GM23248 (cell line): ENCODE measurements around the gene RASAL2. TPM values are rescaled to one million over a fixed set of nuclear protein-coding genes. Genes with fewer than 3 reads are reported as not detected.
"Not testable (repeated sequence)": the region's sequence is repeated elsewhere in the genome, so short reads cannot be mapped to it uniquely, and the experiment has no call there.

ENCODE experiments used
- DNase-seq: peaks from one replicate; pipeline ENCODE4 v3.0.0-alpha.2; 2015
- H2AFZ ChIP-seq: fragments of 200-600 bp; sonication (generic); 2 replicates; pipeline ENCODE4 v1.6.1; 2016; ENCODE audit warnings: antibody characterized with exemption
- H3F3A ChIP-seq: fragments of 200-600 bp; sonication (generic); 2 replicates; pipeline ENCODE4 v1.6.1; 2016; ENCODE audit warnings: mild to moderate bottlenecking, antibody characterized with exemption, mixed run types; ENCODE audit not compliant: insufficient read depth
- H3K27ac ChIP-seq: fragments of 200-600 bp; sonication (generic); 2 replicates; pipeline ENCODE4 v1.5.1; 2016; ENCODE audit warnings: mild to moderate bottlenecking
- H3K27me3 ChIP-seq: fragments of 200-600 bp; sonication (generic); replicated peaks from 2 replicates; pipeline ENCODE4 v1.6.1; 2016; ENCODE audit warnings: mild to moderate bottlenecking; ENCODE audit not compliant: insufficient read depth
- H3K36me3 ChIP-seq: fragments of 200-600 bp; sonication (generic); 2 replicates; pipeline ENCODE4 v1.6.1; 2016; ENCODE audit warnings: low read depth, mild to moderate bottlenecking
- H3K4me1 ChIP-seq: fragments of 200-600 bp; sonication (generic); 2 replicates; pipeline ENCODE4 v1.6.1; 2016; ENCODE audit warnings: mild to moderate bottlenecking; ENCODE audit not compliant: insufficient read depth
- H3K4me2 ChIP-seq: fragments of 200-600 bp; sonication (generic); one replicate; pipeline ENCODE4 v1.6.1; 2016; ENCODE audit warnings: mild to moderate bottlenecking; ENCODE audit not compliant: unreplicated experiment
- H3K4me3 ChIP-seq: fragments of 200-600 bp; sonication (generic); 2 replicates; pipeline ENCODE4 v1.5.1; 2016; ENCODE audit warnings: mild to moderate bottlenecking
- H3K79me2 ChIP-seq: fragments of 200-600 bp; sonication (generic); 2 replicates; pipeline ENCODE4 v1.6.1; 2016; ENCODE audit warnings: mild to moderate bottlenecking; ENCODE audit not compliant: insufficient read depth
- H3K9ac ChIP-seq: fragments of 200-600 bp; sonication (generic); 2 replicates; pipeline ENCODE4 v1.6.1; 2016; ENCODE audit warnings: mild to moderate bottlenecking
- H3K9me2 ChIP-seq: fragments of 200-600 bp; sonication (generic); 2 replicates; pipeline ENCODE4 v1.6.1; 2016; ENCODE audit warnings: mixed run types, mild to moderate bottlenecking, moderate library complexity; ENCODE audit not compliant: insufficient read depth
- H3K9me3 ChIP-seq: fragments of 200-600 bp; sonication (generic); one replicate; pipeline ENCODE4 v1.6.1; 2017; ENCODE audit warnings: low read depth
- H4K20me1 ChIP-seq: fragments of 200-600 bp; sonication (generic); 2 replicates; pipeline ENCODE4 v1.6.0; 2016; ENCODE audit not compliant: insufficient read depth
- EZH2 ChIP-seq: fragments of 200-600 bp; sonication (generic); IDR thresholded peaks from 2 replicates; pipeline ENCODE4 v1.6.1; 2018; ENCODE audit warnings: antibody characterized with exemption, mild to moderate bottlenecking; ENCODE audit not compliant: insufficient read depth, poor library complexity, severe bottlenecking
- EZH2phosphoT487 ChIP-seq: fragments of 200-600 bp; sonication (generic); IDR thresholded peaks from 2 replicates; pipeline ENCODE4 v1.6.1; 2018; ENCODE audit warnings: antibody characterized with exemption, moderate library complexity, mild to moderate bottlenecking, low read depth; ENCODE audit not compliant: insufficient read depth
- WGBS, 2 experiments: methylation state at CpG; one replicate each; pipeline ENCODE4 v1.1.6; 2015 to 2017; ENCODE audit warnings: low lambda C conversion rate in 2 of 2, low coverage in 1 of 2; ENCODE audit errors: missing lambda C conversion rate in 2 of 2; 5-methylcytosine and 5-hydroxymethylcytosine counted together
- in situ Hi-C: fragments of 300-500 bp; cut with MboI; formaldehyde crosslinking; loops from 2 replicates; pipeline ENCODE4 v1.15.0; 2020
- polyA plus RNA-seq: library from polyadenylated mRNA; unstranded; fragments of >200 nt; fragmentation: Nextera tagmentation; extraction: Ambion mirVana; gene quantifications from 2 replicates; pipeline ENCODE4 v1.2.1, GENCODE V29; 2016
- total RNA-seq: library from RNA; depleted of rRNA; stranded (reverse); fragments of >200 nt; shearing (Covaris generic); gene quantifications from 2 replicates; pipeline ENCODE4 v1.2.3, GENCODE V29; 2014

The RASAL2 gene
- total and polyA plus RNA-seq, 2 experiments from 2014 or later = 10.1 to 23.1 TPM

GRCh38 chr1:178076607-178077006, 17.3 kb upstream of the RASAL2 start:
- H3F3A ChIP-seq = no peaks in the 10 kb centered on the region
- H3K4me3 ChIP-seq = no peak overlapping the region
- H3K4me2 ChIP-seq = no peak overlapping the region
- no peaks in the 10 kb centered on the region for H3K27me3 ChIP-seq
- H3K9ac ChIP-seq = no peak overlapping the region
- H3K27ac ChIP-seq = no peak overlapping the region
- no peaks in the 10 kb centered on the region for H4K20me1 ChIP-seq
- H3K9me2 ChIP-seq = no peaks in the 10 kb centered on the region
- TF ChIP-seq EZH2 = no peak
- no peak for TF ChIP-seq EZH2phosphoT487
- no peaks in the 10 kb centered on the region for H3K4me1 ChIP-seq
- H3K79me2 ChIP-seq = no peaks in the 10 kb centered on the region
- H3K9me3 ChIP-seq = no peaks in the 10 kb centered on the region
- WGBS, 2 experiments = 71 to 75% methylated on average over 2 of the region's 2 CpGs
- in situ Hi-C loops = no loop called here
- H2AFZ ChIP-seq = no peak overlapping the region
- H3K36me3 ChIP-seq = no peaks in the 10 kb centered on the region
- no peak for DNase-seq

DNA sequence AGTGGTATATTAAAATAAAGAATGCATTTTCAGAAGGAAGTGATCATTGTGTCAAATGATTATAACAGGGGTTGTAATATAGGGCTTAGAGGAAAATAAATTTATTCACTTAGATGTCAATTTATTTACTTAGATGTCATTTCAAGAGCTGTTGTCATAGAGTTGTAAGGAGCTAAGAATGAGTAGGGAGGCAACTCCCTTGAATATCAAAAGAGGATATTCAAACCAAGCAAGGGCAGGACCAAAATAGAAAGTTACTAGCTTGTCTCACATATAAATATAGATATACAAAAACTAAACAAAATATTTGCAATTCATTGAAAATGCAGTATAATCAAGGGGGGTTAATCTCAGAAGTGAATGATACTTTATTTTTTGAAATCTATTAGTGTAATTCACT, 16.0 kb upstream of the RASAL2 start:
- Histone ChIP-seq H3F3A (no peaks in the 10 kb centered on the region), H3K36me3 (no peaks in the 10 kb centered on the region), H3K27ac (no peak overlapping the region), H3K9me2 (no peaks in the 10 kb centered on the region), H3K9ac (no peak overlapping the region), H4K20me1 (no peaks in the 10 kb centered on the region), H3K27me3 (no peaks in the 10 kb centered on the region), H3K9me3 (no peaks in the 10 kb centered on the region), H3K4me1 (no peaks in the 10 kb centered on the region), H3K79me2 (no peaks in the 10 kb centered on the region), H3K4me3 (no peak overlapping the region), H2AFZ (no peak overlapping the region), H3K4me2 (no peak overlapping the region)
- in situ Hi-C loops = no loop called here
- no peak for DNase-seq
- TF ChIP-seq EZH2 (no peak), EZH2phosphoT487 (no peak)

DNA sequence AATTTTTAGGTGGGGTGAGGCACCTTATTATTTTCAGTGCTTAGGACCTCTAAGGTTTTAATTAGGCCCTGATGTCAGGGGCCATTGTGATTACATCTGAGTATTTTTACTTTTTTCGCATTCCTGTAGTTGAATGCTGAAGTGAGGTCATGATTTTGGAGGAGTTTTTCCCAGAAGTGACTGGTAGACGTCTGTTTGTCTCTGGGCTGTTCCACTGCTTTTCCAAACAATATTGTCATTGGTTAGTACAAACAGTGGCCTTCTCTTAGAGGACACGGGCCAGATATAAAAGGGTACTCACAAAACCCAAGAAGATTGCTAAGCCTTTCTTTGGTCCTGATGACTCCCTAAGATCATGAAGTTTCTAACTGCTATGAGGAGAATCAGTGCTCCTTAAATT, 7.6 kb upstream of the RASAL2 start:
- peak overlapping the region; percentile 29 for H3K9ac ChIP-seq
- H3K4me2 ChIP-seq = peak overlapping the region; percentile 54

DNA sequence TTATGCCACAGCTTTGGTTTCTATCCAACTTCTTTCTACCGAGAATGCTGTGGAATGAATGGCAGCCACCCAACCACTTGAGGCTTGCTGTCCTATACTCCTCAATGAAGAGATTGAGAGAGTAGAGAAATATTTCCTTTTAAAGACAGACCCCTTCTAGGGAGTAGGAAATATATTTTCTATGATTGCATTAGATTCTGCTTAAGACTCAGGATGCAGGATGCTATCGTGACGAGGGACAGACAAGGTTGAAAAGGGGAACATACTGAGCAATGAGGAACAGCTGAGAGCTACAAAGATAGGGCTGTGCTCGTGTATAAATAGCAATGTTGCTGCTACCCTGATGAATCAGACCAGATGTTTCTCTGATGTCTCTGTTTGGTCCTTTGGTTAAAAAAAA, 7.1 kb upstream of the RASAL2 start:
- Histone ChIP-seq H3K9me2 (no peaks in the 10 kb centered on the region), H3K79me2 (peaks cover 21% of the 10 kb centered on the region), H3K36me3 (no peaks in the 10 kb centered on the region), H3K27ac (peak overlapping the region; percentile 55), H3K4me2 (peak overlapping the region; percentile 54), H3K27me3 (no peaks in the 10 kb centered on the region), H3K4me3 (peak overlapping the region; percentile 28; the same call in 1 of the 2 replicates), H3K4me1 (peaks cover 16% of the 10 kb centered on the region), H3K9ac (peak overlapping the region; percentile 29), H2AFZ (0 out of 2 replicates have a peak overlapping the region, but pooled peaks have one; percentile 14), H4K20me1 (no peaks in the 10 kb centered on the region), H3K9me3 (no peaks in the 10 kb centered on the region), H3F3A (peaks cover 19% of the 10 kb centered on the region)
- peak; percentile 80 for DNase-seq
- TF ChIP-seq EZH2phosphoT487 (no peak), EZH2 (no peak)
- in situ Hi-C loops = no loop called here
- WGBS, 2 experiments = 5 to 8% methylated on average over 4 of the region's 4 CpGs

More for the DNA sequence above, 7.6 kb upstream of the RASAL2 start:
- Histone ChIP-seq H3K36me3 (no peaks in the 10 kb centered on the region), H3K9me2 (no peaks in the 10 kb centered on the region), H2AFZ (0 out of 2 replicates have a peak overlapping the region, but pooled peaks have one; percentile 14), H3K79me2 (peaks cover 16% of the 10 kb centered on the region), H3K9me3 (no peaks in the 10 kb centered on the region), H3F3A (peaks cover 17% of the 10 kb centered on the region), H3K4me3 (no peak overlapping the region; the same call in 1 of the 2 replicates), H3K27ac (peak overlapping the region; percentile 55), H4K20me1 (no peaks in the 10 kb centered on the region), H3K4me1 (peaks cover 13% of the 10 kb centered on the region), H3K27me3 (no peaks in the 10 kb centered on the region)
- in situ Hi-C loops = no loop called here
- WGBS, 2 experiments = 36 to 47% methylated on average over 3 of the region's 3 CpGs
- peak; percentile 44 for DNase-seq
- TF ChIP-seq EZH2phosphoT487 (no peak), EZH2 (no peak)

DNA sequence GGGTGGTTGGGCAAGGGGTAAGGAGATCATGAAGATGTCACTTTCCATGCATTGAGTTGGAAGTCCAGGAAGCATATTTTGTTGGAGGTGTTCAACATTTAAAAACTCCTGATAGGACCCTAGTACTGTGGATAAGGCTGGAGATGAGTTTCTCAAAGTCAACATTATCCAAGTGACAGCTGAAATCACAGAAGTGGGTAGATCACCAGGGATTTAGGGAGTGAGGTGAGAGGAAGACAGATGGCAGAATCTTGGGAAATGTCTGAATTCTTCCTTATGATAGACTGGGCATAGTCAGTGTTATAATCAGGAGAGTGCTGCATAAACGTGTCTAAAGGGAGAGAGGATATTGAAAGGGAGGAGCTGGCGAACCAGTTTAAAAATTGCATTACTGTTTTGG, 5.3 kb upstream of the RASAL2 start:
- Histone ChIP-seq H3K4me2 (no peak overlapping the region), H2AFZ (no peak overlapping the region), H4K20me1 (no peaks in the 10 kb centered on the region), H3K27me3 (no peaks in the 10 kb centered on the region), H3K9me2 (no peaks in the 10 kb centered on the region), H3K27ac (no peak overlapping the region), H3K4me1 (peaks cover 28% of the 10 kb centered on the region), H3K9ac (no peak overlapping the region), H3K79me2 (peaks cover 35% of the 10 kb centered on the region), H3K4me3 (no peak overlapping the region), H3F3A (peaks cover 34% of the 10 kb centered on the region), H3K36me3 (no peaks in the 10 kb centered on the region), H3K9me3 (no peaks in the 10 kb centered on the region)
- 81% methylated on average over 2 of the region's 2 CpGs for WGBS, 2 experiments
- in situ Hi-C loops = no loop called here
- TF ChIP-seq EZH2phosphoT487 (no peak), EZH2 (no peak)
- no peak for DNase-seq

DNA sequence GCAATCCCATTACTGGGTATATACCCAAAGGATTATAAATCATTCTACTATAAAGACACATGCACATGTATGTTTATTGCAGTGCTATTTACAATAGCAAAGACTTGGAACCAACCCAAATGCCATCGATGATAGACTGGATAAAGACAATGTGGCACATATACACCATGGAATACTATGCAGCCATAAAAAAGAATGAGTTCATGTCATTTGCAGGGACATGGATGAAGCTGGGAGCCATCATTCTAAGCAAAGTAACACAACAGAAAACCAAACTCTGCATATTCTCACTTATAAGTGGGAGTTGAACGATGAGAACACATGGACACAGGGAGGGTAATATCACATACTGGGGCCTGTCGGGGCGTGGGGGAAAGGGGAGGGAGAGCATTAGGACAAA, 2.5 kb upstream of the RASAL2 start:
- 97 to 99% methylated on average over 4 of the region's 4 CpGs for WGBS, 2 experiments
- H4K20me1 ChIP-seq, H3K36me3 ChIP-seq, H3K4me3 ChIP-seq, H3K9ac ChIP-seq, H3K9me3 ChIP-seq, DNase-seq, H2AFZ ChIP-seq, H3K27ac ChIP-seq, H3K27me3 ChIP-seq, in situ Hi-C loops, H3K4me2 ChIP-seq, H3K9me2 ChIP-seq: not testable (repeated sequence)
- Histone ChIP-seq H3K4me1 (peaks cover 34% of the 10 kb centered on the region), H3F3A (peaks cover 47% of the 10 kb centered on the region), H3K79me2 (peaks cover 56% of the 10 kb centered on the region)
